ENCODE measurements around the gene ABCD1.
"Not testable (repeated sequence)": the region's sequence is repeated elsewhere in the genome, so short reads cannot be mapped to it uniquely, and the experiment has no call there.

The ABCD1 gene

DNA sequence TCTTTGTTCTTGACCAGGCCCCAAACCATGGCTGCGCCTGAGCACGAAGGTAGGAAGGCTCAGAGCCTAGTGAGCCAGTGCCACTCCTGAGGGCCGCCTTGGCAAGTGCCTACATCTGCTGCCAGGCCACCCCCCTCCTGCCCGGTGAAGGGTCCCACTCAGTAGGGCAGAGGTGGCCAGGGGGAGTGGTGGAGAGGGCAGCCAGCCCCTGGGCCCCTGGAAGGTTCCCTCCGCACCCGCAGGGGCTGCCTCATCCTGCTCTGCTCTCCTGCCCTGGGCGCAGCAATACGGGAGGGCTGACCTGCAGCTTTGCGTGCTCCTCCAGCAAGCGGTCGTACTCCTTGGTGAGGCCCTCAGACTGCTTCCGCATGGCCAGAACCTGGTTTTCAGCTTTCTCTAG is 22.9 kb upstream of the ABCD1 start:
- no peak for DNase-seq
- Histone ChIP-seq H3K27me3 (replicated peaks; ENCODE audit: control insufficient read depth, insufficient read depth, low read length, poor library complexity, severe bottlenecking) (no peaks in the 10 kb centered on the region), H3K4me3 (ENCODE audit: insufficient read depth, low read depth, low read length, poor library complexity, severe bottlenecking) (no peak overlapping the region), H3K9me3 (ENCODE audit: control insufficient read depth, low read length) (no peaks in the 10 kb centered on the region), H3K27ac (ENCODE audit: insufficient read depth, low read length, poor library complexity, severe bottlenecking) (no peak overlapping the region), H3K36me3 (ENCODE audit: control insufficient read depth, insufficient read depth, low read length) (peaks cover 24% of the 10 kb centered on the region), H3K4me1 (ENCODE audit: control insufficient read depth, insufficient read depth, low read length, poor library complexity, severe bottlenecking) (no peaks in the 10 kb centered on the region)

DNA sequence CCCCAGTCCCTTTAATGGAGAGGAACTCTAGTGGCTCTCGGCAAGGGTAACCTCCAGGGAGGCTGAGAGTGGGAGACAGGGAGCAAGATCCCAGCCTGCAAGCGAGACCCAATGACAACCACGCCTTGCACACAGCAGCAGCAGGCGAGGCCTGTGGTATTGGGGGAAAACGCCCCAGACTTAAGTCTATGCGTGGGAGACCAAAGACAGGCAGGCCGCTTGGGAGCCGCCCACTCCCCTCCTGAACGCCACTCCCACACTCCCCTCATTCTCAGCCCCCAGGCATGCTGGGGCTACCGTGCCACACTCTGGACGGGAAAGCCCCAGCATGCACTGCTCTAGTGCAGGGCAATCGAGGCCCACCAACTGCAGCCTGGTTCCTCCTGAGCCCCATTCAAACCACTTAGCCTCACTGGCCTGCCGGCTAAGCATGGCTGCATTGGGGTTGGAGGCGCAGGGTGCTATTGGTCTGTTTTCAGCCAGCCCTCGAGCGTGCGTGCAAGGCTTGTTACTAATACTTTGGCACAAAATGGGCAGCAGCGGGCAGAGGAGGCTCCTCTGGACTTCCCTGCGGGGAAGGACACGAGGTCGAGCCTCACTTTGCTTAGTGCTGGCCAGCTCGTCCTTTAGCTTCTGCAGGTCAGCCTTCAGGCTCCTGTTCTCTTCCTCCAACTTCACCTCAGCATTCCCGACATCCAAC is 22.2 kb upstream of the ABCD1 start:
- no peaks in the 10 kb centered on the region for H3K4me1 ChIP-seq (ENCODE audit: control insufficient read depth, insufficient read depth, low read length, poor library complexity, severe bottlenecking)
- no peak for DNase-seq
- no peak overlapping the region for H3K27ac ChIP-seq (ENCODE audit: insufficient read depth, low read length, poor library complexity, severe bottlenecking)
- no peaks in the 10 kb centered on the region for H3K9me3 ChIP-seq (ENCODE audit: control insufficient read depth, low read length)
- no peaks in the 10 kb centered on the region for H3K27me3 ChIP-seq (replicated peaks; ENCODE audit: control insufficient read depth, insufficient read depth, low read length, poor library complexity, severe bottlenecking)
- H3K4me3 ChIP-seq (ENCODE audit: insufficient read depth, low read depth, low read length, poor library complexity, severe bottlenecking) = no peak overlapping the region
- peaks cover 24% of the 10 kb centered on the region for H3K36me3 ChIP-seq (ENCODE audit: control insufficient read depth, insufficient read depth, low read length)

DNA sequence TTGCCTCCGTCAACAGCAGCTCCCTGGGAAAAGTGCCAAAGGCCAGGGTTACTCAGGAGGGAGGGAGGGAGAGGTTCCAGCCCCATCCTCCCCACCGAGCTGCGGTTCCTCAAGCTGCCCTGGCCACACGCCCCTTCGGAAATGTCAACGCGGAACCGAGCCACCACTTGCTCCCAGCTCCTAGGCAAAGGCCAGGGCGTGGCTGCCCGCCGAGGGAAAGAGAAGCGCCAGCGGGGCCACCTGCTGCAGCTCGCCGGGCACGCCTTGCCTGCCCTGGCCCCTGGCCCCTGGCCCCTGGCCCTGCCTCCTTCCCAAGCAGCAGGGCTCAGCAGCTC is 21.7 kb upstream of the ABCD1 start:
- Histone ChIP-seq H3K4me3 (ENCODE audit: insufficient read depth, low read depth, low read length, poor library complexity, severe bottlenecking) (no peak overlapping the region), H3K36me3 (ENCODE audit: control insufficient read depth, insufficient read depth, low read length) (peaks cover 24% of the 10 kb centered on the region), H3K4me1 (ENCODE audit: control insufficient read depth, insufficient read depth, low read length, poor library complexity, severe bottlenecking) (no peaks in the 10 kb centered on the region), H3K9me3 (ENCODE audit: control insufficient read depth, low read length) (no peaks in the 10 kb centered on the region), H3K27me3 (replicated peaks; ENCODE audit: control insufficient read depth, insufficient read depth, low read length, poor library complexity, severe bottlenecking) (no peaks in the 10 kb centered on the region), H3K27ac (ENCODE audit: insufficient read depth, low read length, poor library complexity, severe bottlenecking) (no peak overlapping the region)
- no peak for DNase-seq

DNA sequence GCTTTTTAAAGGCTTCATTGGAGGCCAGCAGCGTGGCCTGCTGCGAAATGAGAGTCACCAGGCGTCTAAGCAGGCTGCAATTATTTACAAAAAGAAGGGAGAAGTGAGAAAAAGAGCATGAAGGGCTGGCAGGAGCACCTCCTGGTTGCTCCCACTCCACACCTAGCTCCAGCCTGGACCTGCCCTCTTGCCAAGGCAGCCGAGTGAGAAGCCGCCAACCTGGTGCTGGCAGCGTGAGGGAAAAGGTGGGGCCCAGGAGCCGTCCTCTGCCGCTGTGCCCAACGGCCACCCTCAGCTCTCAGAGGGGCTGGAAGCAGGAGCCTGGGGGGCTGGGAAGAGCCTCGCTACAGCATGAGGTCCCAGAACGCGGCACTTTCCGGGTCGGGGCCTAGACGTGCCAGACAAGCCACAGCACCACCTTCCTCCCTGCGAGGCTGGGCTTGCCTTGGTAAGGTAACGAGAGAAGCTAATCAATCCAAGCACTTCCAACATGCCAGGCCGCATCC is 20.6 kb upstream of the ABCD1 start:
- H3K36me3 ChIP-seq (ENCODE audit: control insufficient read depth, insufficient read depth, low read length) = peaks cover 24% of the 10 kb centered on the region

DNA sequence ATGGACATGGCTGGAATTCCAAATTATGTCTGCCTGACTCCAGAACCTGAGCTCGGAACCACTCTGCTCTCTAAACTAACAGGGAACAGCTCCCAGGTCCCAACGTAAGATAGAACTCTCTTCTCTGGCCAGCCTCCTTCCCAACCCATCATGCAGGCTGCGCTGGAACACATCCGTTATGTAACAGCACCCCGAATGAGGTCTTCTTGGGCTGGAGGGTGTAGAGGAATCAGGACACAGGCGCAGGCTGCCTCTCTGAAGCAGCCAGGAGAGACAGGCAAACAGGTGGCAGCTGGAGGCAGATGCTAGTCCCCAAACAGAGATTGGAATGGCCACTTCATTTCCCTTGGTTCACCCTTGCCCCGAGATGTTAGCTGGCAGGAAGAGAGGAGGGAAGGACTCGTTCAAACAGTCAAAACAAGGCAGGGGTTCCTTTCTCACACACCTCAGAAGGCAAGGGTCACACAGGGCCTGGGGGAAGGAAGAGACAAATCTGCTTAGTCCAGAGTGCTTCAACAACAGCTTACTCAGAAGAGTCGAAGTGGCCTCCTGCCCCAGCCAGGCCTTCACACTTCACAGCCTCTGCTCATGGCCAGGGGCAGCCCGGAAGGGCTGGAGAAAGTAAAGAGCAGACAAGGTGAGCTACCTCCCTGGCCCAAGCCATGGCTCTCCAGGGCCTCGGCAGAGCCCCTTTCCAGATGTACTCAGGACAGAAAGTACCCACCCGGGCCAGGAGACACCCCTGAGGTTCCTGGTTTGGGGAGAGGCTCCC is 19.8 kb upstream of the ABCD1 start:
- H3K27me3 ChIP-seq (replicated peaks; ENCODE audit: control insufficient read depth, insufficient read depth, low read length, poor library complexity, severe bottlenecking); DNase-seq; H3K4me3 ChIP-seq (ENCODE audit: insufficient read depth, low read depth, low read length, poor library complexity, severe bottlenecking); H3K27ac ChIP-seq (ENCODE audit: insufficient read depth, low read length, poor library complexity, severe bottlenecking); H3K4me1 ChIP-seq (ENCODE audit: control insufficient read depth, insufficient read depth, low read length, poor library complexity, severe bottlenecking); H3K9me3 ChIP-seq (ENCODE audit: control insufficient read depth, low read length): not testable (repeated sequence)
- H3K36me3 ChIP-seq (ENCODE audit: control insufficient read depth, insufficient read depth, low read length) = peaks cover 27% of the 10 kb centered on the region

More for the DNA sequence above, 20.6 kb upstream of the ABCD1 start:
- Histone ChIP-seq H3K9me3 (ENCODE audit: control insufficient read depth, low read length) (no peaks in the 10 kb centered on the region), H3K4me3 (ENCODE audit: insufficient read depth, low read depth, low read length, poor library complexity, severe bottlenecking) (no peak overlapping the region), H3K4me1 (ENCODE audit: control insufficient read depth, insufficient read depth, low read length, poor library complexity, severe bottlenecking) (no peaks in the 10 kb centered on the region), H3K27me3 (replicated peaks; ENCODE audit: control insufficient read depth, insufficient read depth, low read length, poor library complexity, severe bottlenecking) (no peaks in the 10 kb centered on the region), H3K27ac (ENCODE audit: insufficient read depth, low read length, poor library complexity, severe bottlenecking) (no peak overlapping the region)
- DNase-seq = no peak

DNA sequence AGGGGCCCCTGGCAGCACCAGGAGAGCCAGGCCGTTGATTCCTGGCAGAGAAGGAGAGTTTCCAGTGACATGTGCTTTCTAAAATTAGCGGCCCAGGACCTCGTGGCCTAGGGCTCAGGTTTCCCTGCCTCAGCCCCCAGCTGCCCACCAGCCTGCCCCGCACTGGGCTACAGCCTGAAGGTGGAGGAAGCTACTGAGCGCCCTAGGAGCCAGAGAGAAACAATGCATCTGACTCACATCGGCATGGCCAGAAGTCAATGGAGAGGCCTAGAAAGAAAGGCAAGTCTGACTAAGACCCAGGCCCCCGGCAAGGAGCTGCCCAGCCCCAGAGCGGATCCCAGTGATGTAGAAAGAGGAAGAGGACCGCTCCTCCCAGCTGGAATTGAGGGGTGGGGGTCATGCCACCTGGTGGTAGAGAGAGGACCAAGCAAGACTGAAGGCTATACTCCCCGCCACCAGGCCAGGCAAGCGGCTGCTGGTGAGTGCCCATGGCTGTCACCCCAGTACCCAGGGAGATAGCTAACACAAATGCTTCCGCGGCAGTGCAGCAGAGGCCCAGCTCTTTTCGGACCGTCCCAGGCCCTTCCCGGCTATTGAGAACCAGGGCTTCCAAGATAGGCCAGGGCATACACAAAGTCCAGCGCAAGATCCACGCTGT is 19.1 kb upstream of the ABCD1 start:
- H3K27me3 ChIP-seq (replicated peaks; ENCODE audit: control insufficient read depth, insufficient read depth, low read length, poor library complexity, severe bottlenecking); H3K4me3 ChIP-seq (ENCODE audit: insufficient read depth, low read depth, low read length, poor library complexity, severe bottlenecking); H3K4me1 ChIP-seq (ENCODE audit: control insufficient read depth, insufficient read depth, low read length, poor library complexity, severe bottlenecking); H3K9me3 ChIP-seq (ENCODE audit: control insufficient read depth, low read length); DNase-seq; H3K27ac ChIP-seq (ENCODE audit: insufficient read depth, low read length, poor library complexity, severe bottlenecking): not testable (repeated sequence)
- peaks cover 32% of the 10 kb centered on the region for H3K36me3 ChIP-seq (ENCODE audit: control insufficient read depth, insufficient read depth, low read length)

DNA sequence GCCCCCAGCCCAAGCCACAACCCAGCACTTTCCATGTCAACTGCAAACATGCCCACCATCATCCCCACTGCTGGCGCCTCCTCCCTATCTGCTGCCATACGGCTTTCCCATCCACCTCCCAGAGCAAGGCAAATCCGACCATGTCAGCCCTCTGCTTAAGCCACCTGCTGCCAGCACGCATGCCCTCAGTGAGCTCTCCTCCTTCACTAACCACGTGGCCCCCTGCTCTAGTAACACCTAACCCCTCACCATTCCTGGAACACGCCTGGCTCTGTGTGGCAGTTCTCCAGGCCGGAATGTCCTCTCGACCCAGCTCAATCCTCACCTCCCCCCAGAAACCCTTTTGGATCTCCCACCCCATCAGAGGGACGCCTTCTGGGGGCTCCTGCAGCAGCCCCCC is 17.9 kb upstream of the ABCD1 start:
- H3K4me1 ChIP-seq (ENCODE audit: control insufficient read depth, insufficient read depth, low read length, poor library complexity, severe bottlenecking) = no peaks in the 10 kb centered on the region
- H3K9me3 ChIP-seq (ENCODE audit: control insufficient read depth, low read length) = no peaks in the 10 kb centered on the region
- no peak overlapping the region for H3K4me3 ChIP-seq (ENCODE audit: insufficient read depth, low read depth, low read length, poor library complexity, severe bottlenecking)
- no peak for DNase-seq
- H3K27ac ChIP-seq (ENCODE audit: insufficient read depth, low read length, poor library complexity, severe bottlenecking) = no peak overlapping the region
- H3K36me3 ChIP-seq (ENCODE audit: control insufficient read depth, insufficient read depth, low read length) = peaks cover 29% of the 10 kb centered on the region
- no peaks in the 10 kb centered on the region for H3K27me3 ChIP-seq (replicated peaks; ENCODE audit: control insufficient read depth, insufficient read depth, low read length, poor library complexity, severe bottlenecking)

DNA sequence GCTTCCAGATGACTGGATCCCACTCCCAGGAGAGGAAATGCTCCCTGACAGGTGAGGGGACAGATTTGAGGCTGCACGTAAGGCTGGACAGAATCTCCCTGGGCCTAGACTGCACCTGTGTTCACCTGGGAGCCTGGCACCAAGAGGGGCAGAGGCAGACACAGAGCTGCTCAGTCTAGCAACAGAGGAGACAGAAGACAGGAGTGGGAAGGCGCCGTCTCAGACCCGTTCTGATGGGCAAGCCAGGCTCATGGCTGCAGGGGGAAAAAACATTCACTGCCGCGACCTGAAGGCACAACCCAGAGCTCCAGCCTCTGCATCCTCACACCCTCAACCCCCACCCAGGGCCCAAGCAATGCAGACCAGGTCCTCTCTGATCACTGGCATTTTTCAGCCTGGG is 17.2 kb upstream of the ABCD1 start:
- H3K9me3 ChIP-seq (ENCODE audit: control insufficient read depth, low read length) = no peaks in the 10 kb centered on the region
- no peak overlapping the region for H3K4me3 ChIP-seq (ENCODE audit: insufficient read depth, low read depth, low read length, poor library complexity, severe bottlenecking)
- no peak overlapping the region for H3K27ac ChIP-seq (ENCODE audit: insufficient read depth, low read length, poor library complexity, severe bottlenecking)
- no peaks in the 10 kb centered on the region for H3K4me1 ChIP-seq (ENCODE audit: control insufficient read depth, insufficient read depth, low read length, poor library complexity, severe bottlenecking)
- H3K36me3 ChIP-seq (ENCODE audit: control insufficient read depth, insufficient read depth, low read length) = peaks cover 26% of the 10 kb centered on the region
- no peaks in the 10 kb centered on the region for H3K27me3 ChIP-seq (replicated peaks; ENCODE audit: control insufficient read depth, insufficient read depth, low read length, poor library complexity, severe bottlenecking)
- no peak for DNase-seq

DNA sequence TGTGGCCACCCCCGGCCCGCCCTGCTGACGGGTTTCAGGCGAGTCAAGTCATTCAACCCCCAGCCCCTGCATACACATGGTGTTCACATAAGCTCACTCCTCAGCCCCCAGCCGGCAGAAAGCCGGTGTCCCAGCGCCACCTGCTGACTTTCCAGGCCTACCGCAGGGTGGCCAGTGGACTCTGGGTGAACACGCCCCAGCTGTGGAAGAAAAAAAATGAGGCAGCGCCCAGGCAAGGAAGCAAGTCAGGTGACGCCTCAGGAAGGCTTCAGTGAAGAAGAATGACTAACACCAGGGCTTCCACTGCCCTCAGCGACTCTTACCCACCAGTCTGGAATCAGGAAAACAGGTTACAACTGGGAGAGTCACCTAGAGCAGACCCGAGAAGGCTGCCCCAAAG is 16.2 kb upstream of the ABCD1 start:
- no peaks in the 10 kb centered on the region for H3K9me3 ChIP-seq (ENCODE audit: control insufficient read depth, low read length)
- H3K4me1 ChIP-seq (ENCODE audit: control insufficient read depth, insufficient read depth, low read length, poor library complexity, severe bottlenecking) = no peaks in the 10 kb centered on the region
- no peak overlapping the region for H3K4me3 ChIP-seq (ENCODE audit: insufficient read depth, low read depth, low read length, poor library complexity, severe bottlenecking)
- H3K27me3 ChIP-seq (replicated peaks; ENCODE audit: control insufficient read depth, insufficient read depth, low read length, poor library complexity, severe bottlenecking) = no peaks in the 10 kb centered on the region
- peaks cover 17% of the 10 kb centered on the region for H3K36me3 ChIP-seq (ENCODE audit: control insufficient read depth, insufficient read depth, low read length)
- H3K27ac ChIP-seq (ENCODE audit: insufficient read depth, low read length, poor library complexity, severe bottlenecking) = no peak overlapping the region
- peak in 1 of 3 donors; percentile 12 for DNase-seq
